Right renal cortex interstitium (tissue), 3 donors: ENCODE results near the gene SLC38A3. TPM values are rescaled to one million over a fixed set of nuclear protein-coding genes. Genes with fewer than 3 reads are reported as not detected.
"Not testable (repeated sequence)": the region's sequence is repeated elsewhere in the genome, so short reads cannot be mapped to it uniquely, and the experiment has no call there.

ENCODE experiments used
- DNase-seq, 3 donors: peaks; one replicate each; pipeline ENCODE4 v3.0.0-alpha.2; 2013; ENCODE audit warnings: low read depth in 3 of 3, low spot score in 2 of 3
- polyA plus RNA-seq, 3 donors: library from polyadenylated mRNA; unstranded; fragments of 120-200 nt; gene quantifications; one replicate each; pipeline ENCODE4 v1.2.1, GENCODE V29; 2013; ENCODE audit not compliant: insufficient read length in 3 of 3

SLC38A3 gene
- polyA plus RNA-seq, 3 donors = 5.0 to 11.0 (median 6.8) TPM

- DNase-seq = peak in 2 of 3 donors; percentile 85 to 86
Measured at GRCh38 chr3:50245831-50246516, 40.9 kb downstream of the SLC38A3 start.

GRCh38 chr3:50246517-50246954, 41.5 kb downstream of the SLC38A3 start:
- no peak for DNase-seq

GRCh38 chr3:50248387-50248786, 43.3 kb downstream of the SLC38A3 start:
- no peak for DNase-seq

- no peak for DNase-seq
Measured at GRCh38 chr3:50249457-50249856, 44.4 kb downstream of the SLC38A3 start.

- DNase-seq = no peak
Measured at GRCh38 chr3:50250514-50250913, 45.4 kb downstream of the SLC38A3 start.

- DNase-seq = no peak
Measured at GRCh38 chr3:50251220-50251619, 46.1 kb downstream of the SLC38A3 start.

- DNase-seq = no peak
Measured at GRCh38 chr3:50254577-50255250, 49.6 kb downstream of the SLC38A3 start.

GRCh38 chr3:50255251-50255615, 50.2 kb downstream of the SLC38A3 start:
- DNase-seq = no peak

- DNase-seq = no peak
Measured at GRCh38 chr3:50256978-50257890, 52.2 kb downstream of the SLC38A3 start.

- no peak for DNase-seq
Measured at GRCh38 chr3:50258029-50258680, 53.1 kb downstream of the SLC38A3 start.

GRCh38 chr3:50258979-50259378, 53.9 kb downstream of the SLC38A3 start:
- DNase-seq = no peak

- DNase-seq = no peak
Measured at GRCh38 chr3:50259432-50260026, 54.5 kb downstream of the SLC38A3 start.

GRCh38 chr3:50260027-50260941, 55.2 kb downstream of the SLC38A3 start:
- peak; percentile 83 to 90 (median 86) for DNase-seq

- no peak for DNase-seq
Measured at GRCh38 chr3:50260942-50261441, 55.9 kb downstream of the SLC38A3 start.

- DNase-seq = no peak
Measured at GRCh38 chr3:50261505-50261904, 56.4 kb downstream of the SLC38A3 start.

GRCh38 chr3:50262200-50262599, 57.1 kb downstream of the SLC38A3 start:
- DNase-seq = not testable (repeated sequence)

- DNase-seq = no peak
Measured at GRCh38 chr3:50262778-50263177, 57.7 kb downstream of the SLC38A3 start.

GRCh38 chr3:50263478-50264382, 58.7 kb downstream of the SLC38A3 start:
- no peak for DNase-seq
